Duodenal mucosa (tissue), 2 donors: ENCODE results near the gene PID1.

ENCODE experiments used
- H3K27ac ChIP-seq: one replicate; pipeline ENCODE4 v1.7.0; 2013; ENCODE audit warnings: low read depth, low read length
- H3K27me3 ChIP-seq, 2 donors: one replicate each; pipeline ENCODE4 v1.7.0; 2013; ENCODE audit warnings: low read length in 2 of 2, control low read depth in 1 of 2; ENCODE audit not compliant: insufficient read depth in 2 of 2, control insufficient read depth in 1 of 2
- H3K36me3 ChIP-seq, 2 donors: one replicate each; pipeline ENCODE4 v1.7.0; 2013; ENCODE audit warnings: low read length in 2 of 2, control low read depth in 1 of 2; ENCODE audit not compliant: insufficient read depth in 2 of 2, control insufficient read depth in 1 of 2
- H3K4me1 ChIP-seq, 2 donors: one replicate each; pipeline ENCODE4 v1.7.0; 2013; ENCODE audit warnings: low read length in 2 of 2, control low read depth in 1 of 2; ENCODE audit not compliant: insufficient read depth in 2 of 2, control insufficient read depth in 1 of 2
- H3K4me3 ChIP-seq, 2 donors: one replicate each; pipeline ENCODE4 v1.7.0; 2013; ENCODE audit warnings: low read length in 2 of 2, low read depth in 1 of 2
- H3K9ac ChIP-seq, 2 donors: one replicate each; pipeline ENCODE4 v1.7.0; 2013; ENCODE audit warnings: low read length in 2 of 2, low read depth in 1 of 2
- H3K9me3 ChIP-seq, 2 donors: one replicate each; pipeline ENCODE4 v1.7.0; 2013; ENCODE audit warnings: low read length in 2 of 2, control low read depth in 1 of 2; ENCODE audit not compliant: control insufficient read depth in 1 of 2

PID1 gene

GRCh38 chr2:229287823-229288222 lies 16.7 kb upstream of the PID1 start:
- no peaks in the 10 kb centered on the region for H3K36me3 ChIP-seq
- H3K4me1 ChIP-seq = no peaks in the 10 kb centered on the region
- no peak overlapping the region for H3K4me3 ChIP-seq
- no peak overlapping the region for H3K9ac ChIP-seq
- H3K27ac ChIP-seq = no peak overlapping the region
- H3K27me3 ChIP-seq = no peaks in the 10 kb centered on the region
- no peaks in the 10 kb centered on the region for H3K9me3 ChIP-seq

- Histone ChIP-seq H3K4me1 (no peaks in the 10 kb centered on the region), H3K27ac (no peak overlapping the region), H3K27me3 (no peaks in the 10 kb centered on the region), H3K36me3 (no peaks in the 10 kb centered on the region), H3K4me3 (no peak overlapping the region), H3K9ac (no peak overlapping the region), H3K9me3 (no peaks in the 10 kb centered on the region)
Measured at GRCh38 chr2:229282758-229283546, 11.9 kb upstream of the PID1 start.

GRCh38 chr2:229279516-229279915 lies 8.4 kb upstream of the PID1 start:
- Histone ChIP-seq H3K4me1 (no peaks in the 10 kb centered on the region), H3K9ac (no peak overlapping the region), H3K36me3 (no peaks in the 10 kb centered on the region), H3K27me3 (no peaks in the 10 kb centered on the region), H3K4me3 (no peak overlapping the region), H3K27ac (no peak overlapping the region), H3K9me3 (no peaks in the 10 kb centered on the region)

DNA sequence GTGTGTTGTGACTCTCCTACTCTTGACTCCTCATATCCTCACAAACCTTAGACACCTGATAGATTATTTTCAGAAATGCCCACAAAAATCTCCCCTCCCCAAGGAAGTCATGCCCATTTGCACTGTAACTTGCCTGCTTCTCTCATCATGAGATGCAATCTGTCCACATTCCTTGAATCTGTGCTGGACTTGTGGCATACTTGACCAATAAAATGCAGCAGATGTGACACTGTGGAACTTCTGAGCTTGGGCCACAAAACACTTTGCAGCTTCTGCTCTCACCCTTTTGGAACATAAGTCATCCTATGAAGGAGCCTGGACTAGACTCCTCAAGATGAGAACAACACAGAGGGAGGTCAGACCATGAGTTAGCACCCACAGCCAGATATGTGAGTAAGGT lies 4.4 kb upstream of the PID1 start:
- no peak overlapping the region for H3K4me3 ChIP-seq
- no peaks in the 10 kb centered on the region for H3K27me3 ChIP-seq
- no peaks in the 10 kb centered on the region for H3K9me3 ChIP-seq
- H3K27ac ChIP-seq = no peak overlapping the region
- H3K9ac ChIP-seq = no peak overlapping the region
- peaks cover 5 to 11% of the 10 kb centered on the region in 2 donors for H3K4me1 ChIP-seq
- no peaks in the 10 kb centered on the region for H3K36me3 ChIP-seq

GRCh38 chr2:229273723-229274338 lies 2.7 kb upstream of the PID1 start:
- no peaks in the 10 kb centered on the region for H3K9me3 ChIP-seq
- H3K4me3 ChIP-seq = peak overlapping the region; percentile 45 to 53
- H3K27me3 ChIP-seq = no peaks in the 10 kb centered on the region
- peaks cover 5 to 11% of the 10 kb centered on the region in 2 donors for H3K4me1 ChIP-seq
- H3K27ac ChIP-seq = no peak overlapping the region
- no peak overlapping the region for H3K9ac ChIP-seq
- no peaks in the 10 kb centered on the region for H3K36me3 ChIP-seq

GRCh38 chr2:229273006-229273722 lies 2.1 kb upstream of the PID1 start:
- no peaks in the 10 kb centered on the region for H3K27me3 ChIP-seq
- H3K27ac ChIP-seq = no peak overlapping the region
- H3K9me3 ChIP-seq = no peaks in the 10 kb centered on the region
- H3K4me3 ChIP-seq = peak overlapping the region; percentile 45 to 53
- H3K4me1 ChIP-seq = peaks cover 5 to 11% of the 10 kb centered on the region in 2 donors
- no peaks in the 10 kb centered on the region for H3K36me3 ChIP-seq
- H3K9ac ChIP-seq = no peak overlapping the region

DNA sequence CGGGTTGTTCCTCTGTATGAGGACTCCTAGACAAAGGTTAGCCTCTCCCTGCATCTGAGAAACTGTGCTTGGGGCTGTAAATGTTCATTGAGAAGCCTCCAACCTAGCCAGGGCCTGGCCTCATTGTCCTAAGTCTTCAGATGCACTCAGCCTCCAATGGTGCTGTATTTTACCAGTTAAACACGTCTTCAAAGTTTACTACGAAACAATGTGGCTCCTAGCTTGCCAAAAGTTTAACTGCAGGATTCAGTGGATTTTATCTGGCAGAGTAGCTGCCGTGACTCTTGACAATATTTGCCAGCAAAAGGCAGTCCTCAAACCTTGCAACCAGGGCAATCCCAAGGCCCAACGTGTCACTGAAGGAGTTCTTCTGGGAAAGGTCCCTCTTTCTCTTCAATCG lies 1.1 kb downstream of the PID1 start:
- peaks cover 5 to 11% of the 10 kb centered on the region in 2 donors for H3K4me1 ChIP-seq
- H3K9me3 ChIP-seq = no peaks in the 10 kb centered on the region
- H3K27ac ChIP-seq = no peak overlapping the region
- H3K27me3 ChIP-seq = no peaks in the 10 kb centered on the region
- no peaks in the 10 kb centered on the region for H3K36me3 ChIP-seq
- H3K4me3 ChIP-seq = peak overlapping the region; percentile 63 to 73
- no peak overlapping the region for H3K9ac ChIP-seq

GRCh38 chr2:229269146-229269545 lies 1.9 kb downstream of the PID1 start:
- Histone ChIP-seq H3K27ac (no peak overlapping the region), H3K27me3 (no peaks in the 10 kb centered on the region), H3K4me1 (peaks cover 5 to 11% of the 10 kb centered on the region in 2 donors), H3K36me3 (no peaks in the 10 kb centered on the region), H3K4me3 (peak overlapping the region in 1 of 2 donors; percentile 73), H3K9ac (no peak overlapping the region), H3K9me3 (no peaks in the 10 kb centered on the region)

DNA sequence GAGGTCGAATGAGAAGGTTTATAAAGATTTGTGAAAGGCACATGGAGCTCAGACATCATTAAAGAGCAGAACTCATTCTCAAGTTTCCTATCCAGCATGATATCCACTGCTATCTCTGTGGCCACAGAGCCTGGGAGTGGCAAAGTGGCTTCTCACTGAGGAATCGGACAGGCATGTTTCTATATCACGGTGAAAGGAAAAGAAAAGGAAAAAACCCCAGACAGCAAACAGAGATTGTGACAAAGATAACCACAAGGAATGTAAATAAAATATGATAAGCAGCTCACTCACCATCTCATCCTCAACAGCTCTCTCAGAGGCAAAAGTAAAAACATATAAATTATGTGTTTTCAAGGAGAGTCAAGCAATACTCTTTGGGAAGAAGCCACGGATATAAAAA lies 2.5 kb downstream of the PID1 start:
- H3K36me3 ChIP-seq = no peaks in the 10 kb centered on the region
- no peaks in the 10 kb centered on the region for H3K27me3 ChIP-seq
- no peak overlapping the region for H3K9ac ChIP-seq
- H3K9me3 ChIP-seq = no peaks in the 10 kb centered on the region
- H3K4me1 ChIP-seq = peaks cover 5 to 11% of the 10 kb centered on the region in 2 donors
- no peak overlapping the region for H3K27ac ChIP-seq
- no peak overlapping the region for H3K4me3 ChIP-seq

DNA sequence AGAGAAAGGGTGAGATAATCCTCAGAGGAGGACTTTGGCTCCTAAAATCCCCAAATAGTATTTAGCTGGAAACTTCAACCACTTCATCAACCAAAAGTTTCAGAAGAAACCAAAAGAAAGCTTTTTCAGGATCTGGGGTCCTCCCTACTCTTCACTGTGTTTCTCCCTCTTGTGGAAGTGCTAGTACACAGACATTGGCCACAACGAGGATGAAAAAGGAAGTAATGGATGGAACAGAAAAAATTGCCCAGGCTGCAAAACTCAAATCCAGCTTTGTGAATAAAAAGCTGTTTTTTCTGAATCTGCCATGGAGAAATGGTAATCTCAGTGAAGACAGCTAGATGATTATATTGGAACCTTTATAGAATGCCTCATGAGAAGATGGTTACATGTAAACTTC lies 4.0 kb downstream of the PID1 start:
- H3K9ac ChIP-seq = no peak overlapping the region
- H3K36me3 ChIP-seq = no peaks in the 10 kb centered on the region
- no peaks in the 10 kb centered on the region for H3K9me3 ChIP-seq
- no peak overlapping the region for H3K4me3 ChIP-seq
- H3K27me3 ChIP-seq = no peaks in the 10 kb centered on the region
- H3K27ac ChIP-seq = no peak overlapping the region
- H3K4me1 ChIP-seq = no peaks in the 10 kb centered on the region
